Measurements from ENCODE around the gene ZNF32. TPM values are rescaled to one million over a fixed set of nuclear protein-coding genes. Genes with fewer than 3 reads are reported as not detected.
"Not testable (repeated sequence)": the region's sequence is repeated elsewhere in the genome, so short reads cannot be mapped to it uniquely, and the experiment has no call there.

The ZNF32 gene
- total RNA-seq, 1 donor from 2014 or later, result 52.7 TPM

GRCh38 chr10:43655311-43655710 is 6.6 kb upstream of the ZNF32 start:
- ATAC-seq (ENCODE audit: poor library complexity) (no peak), DNase-seq (no peak)
- intact Hi-C loops (cut with DNase I), result no loop called here

DNA sequence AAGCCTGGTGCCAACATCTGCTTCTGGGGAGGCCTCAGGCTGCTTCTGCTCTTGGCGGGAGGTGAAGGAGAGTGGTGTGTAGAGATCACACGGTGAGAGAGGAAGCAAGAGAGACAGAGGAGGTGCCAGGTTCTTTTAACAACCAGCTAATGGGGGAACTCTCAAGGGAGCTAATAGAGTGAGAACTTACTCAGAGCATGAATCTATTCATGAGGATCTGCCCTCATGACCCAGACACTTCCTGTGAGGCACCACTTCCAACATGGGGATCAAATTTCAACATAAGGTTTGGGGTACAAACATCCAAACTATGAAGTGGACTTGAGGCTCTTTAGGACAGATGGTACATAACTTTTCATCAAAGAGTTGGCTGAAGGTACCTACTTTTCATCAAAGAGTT is 5.1 kb upstream of the ZNF32 start:
- intact Hi-C loops (cut with DNase I), result no loop called here

GRCh38 chr10:43649185-43649523 is 473 bp upstream of the ZNF32 start:
- intact Hi-C loops (cut with DNase I), result no loop called here
- ATAC-seq (ENCODE audit: poor library complexity) (peak; percentile 8), DNase-seq (no peak)

More for the DNA sequence above, 5.1 kb upstream of the ZNF32 start:
- DNase-seq, result no peak
- ATAC-seq (ENCODE audit: poor library complexity), result no peak

GRCh38 chr10:43648095-43648397 is 635 bp downstream of the ZNF32 start:
- intact Hi-C loops (cut with DNase I), result no loop called here
- DNase-seq (no peak), ATAC-seq (ENCODE audit: poor library complexity) (no peak)

- intact Hi-C loops (cut with DNase I), result no loop called here
- DNase-seq (no peak), ATAC-seq (ENCODE audit: poor library complexity) (no peak)
These were observed 1.1 kb downstream of the ZNF32 start for GRCh38 chr10:43647576-43647975.

- intact Hi-C loops (cut with DNase I), result no loop called here
- DNase-seq, result no peak
- ATAC-seq (ENCODE audit: poor library complexity), result no peak
These were observed 2.8 kb downstream of the ZNF32 start for GRCh38 chr10:43645866-43646265.

GRCh38 chr10:43644252-43644651 is 4.4 kb downstream of the ZNF32 start:
- ATAC-seq (ENCODE audit: poor library complexity), result no peak
- intact Hi-C loops (cut with DNase I), result no loop called here
- DNase-seq, result no peak

DNA sequence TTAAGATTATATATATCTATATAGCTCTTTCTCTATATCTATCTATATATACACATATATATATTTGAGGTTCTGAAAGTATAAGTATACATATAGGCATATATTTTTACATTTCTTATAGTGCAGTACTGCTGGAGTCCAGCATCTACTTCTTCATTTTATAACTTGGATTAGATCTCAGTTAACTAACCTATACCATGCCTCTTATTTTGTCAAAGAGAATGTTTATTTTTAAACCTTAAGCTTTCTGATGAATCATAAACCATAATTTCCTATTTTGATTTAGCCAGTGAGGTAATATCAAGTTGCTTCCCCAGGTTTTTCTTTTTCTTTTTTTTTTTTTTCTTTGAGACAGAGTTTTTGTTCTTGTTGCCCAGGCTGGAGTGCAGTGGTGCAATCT is 8.1 kb downstream of the ZNF32 start:
- ATAC-seq (ENCODE audit: poor library complexity) (no peak), DNase-seq (no peak)
- intact Hi-C loops (cut with DNase I), result no loop called here

DNA sequence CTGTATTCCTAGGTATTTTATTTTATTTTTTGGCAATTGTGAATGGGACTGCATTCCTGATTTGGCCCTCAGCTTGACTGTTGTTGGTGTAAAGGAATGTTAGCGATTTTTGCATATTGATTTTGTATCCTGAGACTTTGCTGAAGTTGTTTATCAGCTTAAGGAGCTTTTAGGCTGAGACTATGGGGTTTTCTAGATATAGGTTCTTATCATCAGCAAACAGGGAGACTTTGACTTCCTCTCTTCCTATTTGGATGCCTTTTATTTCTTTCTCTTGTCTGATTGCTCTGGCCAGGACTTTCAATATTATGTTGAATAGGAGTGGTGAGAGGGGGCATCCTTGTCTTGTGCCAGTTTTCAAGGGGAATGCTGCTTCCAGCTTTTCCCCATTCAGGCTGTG is 12.9 kb downstream of the ZNF32 start:
- intact Hi-C loops (cut with DNase I); DNase-seq; ATAC-seq (ENCODE audit: poor library complexity): not testable (repeated sequence)

- ATAC-seq (ENCODE audit: poor library complexity) (no peak), DNase-seq (no peak)
- intact Hi-C loops (cut with DNase I), result no loop called here
These were observed 19.7 kb downstream of the ZNF32 start for GRCh38 chr10:43628956-43629355.

GRCh38 chr10:43627942-43628341 is 20.7 kb downstream of the ZNF32 start:
- no peak for ATAC-seq (ENCODE audit: poor library complexity)
- intact Hi-C loops (cut with DNase I), result no loop called here

GRCh38 chr10:43623351-43623750 is 25.3 kb downstream of the ZNF32 start:
- ATAC-seq (ENCODE audit: poor library complexity) (no peak), DNase-seq (no peak)
- intact Hi-C loops (cut with DNase I), result no loop called here

More at GRCh38 chr10:43627942-43628341, 20.7 kb downstream of the ZNF32 start:
- no peak for DNase-seq

DNA sequence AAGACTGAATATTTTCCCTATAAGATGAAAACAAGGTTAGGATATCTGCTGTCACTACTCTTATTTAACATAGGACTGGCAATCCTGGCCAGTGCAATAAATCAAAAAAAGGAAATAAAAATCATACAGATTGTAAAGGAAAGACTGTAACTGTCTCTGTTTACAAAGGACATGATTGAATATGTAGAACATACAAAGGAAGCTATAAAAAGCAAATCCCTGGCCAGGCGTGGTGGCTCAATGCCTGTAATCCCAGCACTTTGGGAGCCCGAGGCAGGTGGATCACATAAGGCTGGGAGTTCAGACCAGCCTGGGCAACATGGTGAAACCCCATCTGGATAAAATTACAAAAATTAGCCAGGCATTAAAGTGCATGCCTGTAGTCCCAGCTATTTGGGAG is 26.6 kb downstream of the ZNF32 start:
- intact Hi-C loops (cut with DNase I), result no loop called here
- ATAC-seq (ENCODE audit: poor library complexity) (no peak), DNase-seq (no peak)

DNA sequence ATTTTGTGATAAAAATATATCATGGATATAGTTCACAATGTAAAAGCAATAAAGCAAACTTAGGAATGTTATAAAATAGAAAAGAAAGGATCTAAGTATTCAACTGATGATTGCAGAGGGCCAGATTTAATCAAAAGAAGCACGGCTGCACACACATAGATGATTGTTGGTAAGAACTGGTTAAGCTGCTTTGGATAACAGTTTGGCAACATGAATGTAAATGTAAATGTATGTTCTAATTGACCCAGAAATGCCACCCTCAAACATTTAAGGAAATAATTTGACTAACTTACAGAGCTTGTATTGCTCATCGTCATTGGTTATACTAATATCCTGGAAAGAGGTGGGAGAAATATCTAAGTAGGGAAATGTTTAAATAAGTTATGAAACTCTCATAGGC is 29.3 kb downstream of the ZNF32 start:
- DNase-seq (no peak), ATAC-seq (ENCODE audit: poor library complexity) (no peak)
- intact Hi-C loops (cut with DNase I), result no loop called here

DNA sequence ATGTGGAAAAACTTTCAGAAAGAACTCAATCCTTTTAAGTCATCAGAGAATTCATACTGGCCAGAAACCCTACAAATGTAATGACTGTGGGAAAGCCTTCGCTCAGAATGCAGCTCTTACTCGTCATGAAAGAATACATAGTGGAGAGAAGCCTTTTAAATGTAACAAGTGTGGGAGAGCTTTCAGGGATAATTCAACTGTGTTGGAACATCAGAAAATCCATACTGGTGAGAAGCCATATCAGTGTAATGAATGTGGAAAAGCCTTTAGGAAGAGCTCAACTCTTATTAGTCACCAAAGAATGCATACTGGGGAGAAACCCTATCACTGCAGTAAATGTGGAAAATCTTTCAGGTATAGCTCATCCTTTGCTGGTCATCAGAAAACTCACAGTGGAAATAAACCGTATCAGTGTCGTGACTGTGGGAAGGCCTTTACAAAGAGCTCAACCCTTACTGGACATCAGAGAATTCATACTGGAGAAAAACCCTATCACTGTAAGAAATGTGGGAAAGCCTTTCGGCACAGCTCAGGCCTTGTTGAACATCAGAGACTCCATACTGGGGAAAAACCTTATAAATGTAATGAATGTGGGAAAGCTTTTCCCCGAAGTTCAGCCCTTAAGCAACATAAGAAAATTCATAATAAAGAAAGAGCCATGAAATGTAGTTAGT is 31.8 kb downstream of the ZNF32 start:
- DNase-seq, result no peak
- ATAC-seq (ENCODE audit: poor library complexity), result no peak
- intact Hi-C loops (cut with DNase I), result no loop called here

DNA sequence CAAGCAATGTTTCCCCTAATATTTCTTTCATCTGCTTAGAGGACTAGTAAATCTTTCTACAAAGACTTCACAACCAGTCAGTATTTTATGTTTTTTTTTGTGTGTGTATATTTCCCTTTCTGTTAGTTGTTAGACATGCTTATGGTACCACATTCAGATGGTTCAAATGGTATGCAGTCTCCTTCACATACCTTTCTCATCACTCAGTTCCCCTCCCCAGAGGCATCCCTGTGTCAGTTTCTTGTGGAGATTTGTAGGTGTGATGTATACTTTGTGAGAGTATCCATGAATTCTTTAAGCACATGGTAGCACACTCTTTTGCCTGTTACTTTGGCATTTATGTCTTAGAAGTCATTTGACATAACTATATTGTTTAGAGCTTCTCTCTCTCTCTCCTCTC is 38.0 kb downstream of the ZNF32 start:
- intact Hi-C loops (cut with DNase I), result no loop called here
- DNase-seq (no peak), ATAC-seq (ENCODE audit: poor library complexity) (no peak)

DNA sequence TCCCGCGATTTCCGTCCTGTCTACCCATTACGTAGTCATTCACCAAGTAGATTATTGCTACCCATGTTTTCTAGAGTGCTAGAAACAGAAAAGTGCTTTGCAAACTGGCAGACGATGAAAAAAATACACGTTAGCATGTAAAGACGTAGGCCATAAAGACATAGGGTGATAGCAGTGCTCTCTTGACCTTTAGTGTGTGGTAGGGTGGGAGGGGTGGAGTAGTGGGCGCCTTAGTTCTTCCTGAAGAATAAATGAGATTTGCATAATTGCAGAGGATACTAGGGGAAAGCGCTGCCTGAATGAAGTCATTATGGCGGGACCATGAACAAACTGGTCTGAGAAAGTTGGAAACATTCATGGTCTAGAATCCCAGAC is 41.5 kb downstream of the ZNF32 start:
- ATAC-seq (ENCODE audit: poor library complexity) (no peak), DNase-seq (no peak)
- intact Hi-C loops (cut with DNase I), result no loop called here

DNA sequence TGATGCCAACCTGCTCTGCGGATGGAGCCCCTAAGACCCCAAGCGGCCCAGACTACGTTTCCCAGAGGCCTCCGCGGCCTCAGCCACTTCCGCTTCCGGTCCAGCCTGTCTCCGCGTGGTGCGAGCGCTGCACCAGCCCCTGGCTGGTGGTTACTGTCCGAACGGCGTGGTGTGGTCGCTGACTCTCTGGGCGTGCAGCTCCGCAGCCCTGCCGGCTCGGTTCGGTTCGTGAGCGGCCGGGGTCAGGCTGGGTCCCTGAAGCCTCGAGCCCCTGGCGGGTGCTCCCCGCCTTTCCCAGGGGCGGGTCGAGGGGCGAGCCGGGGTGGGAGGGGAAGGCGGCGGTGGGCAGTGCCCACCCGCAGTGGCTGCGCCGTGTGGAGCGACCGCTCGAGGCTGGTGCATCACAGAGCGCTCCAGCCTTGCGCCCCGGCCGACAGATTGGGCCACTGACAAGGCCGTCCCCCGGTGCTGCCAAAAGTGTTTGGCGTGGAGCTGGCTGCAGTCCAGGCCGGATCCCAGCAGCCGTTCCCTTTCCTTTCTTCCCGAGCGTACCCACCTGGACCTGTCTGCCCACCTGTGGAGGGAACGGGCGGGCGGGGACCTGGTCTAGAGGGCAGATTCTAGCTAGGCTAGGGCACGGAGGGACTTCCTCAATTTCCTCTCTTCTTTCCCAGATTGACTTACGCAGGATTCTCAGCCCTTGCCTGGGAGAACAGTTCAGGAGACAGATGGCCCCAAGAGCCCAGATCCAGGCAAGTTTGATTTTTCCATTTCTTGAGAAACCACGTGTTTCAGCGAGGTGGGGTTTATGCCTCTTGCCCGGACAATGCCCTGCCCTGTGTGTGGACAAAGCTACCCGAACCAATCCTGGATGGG is 42.1 kb downstream of the ZNF32 start, which contains the start of gene ZNF485:
Gene ZNF485, plus strand, starts transcription at position 116 of the 876 bp plus-strand sequence. Its CDS starts 613 bp downstream, at position 729.
- DNase-seq (peak; percentile 88), ATAC-seq (ENCODE audit: poor library complexity) (peak; percentile 99)
- intact Hi-C loops (cut with DNase I), result no loop called here

GRCh38 chr10:43605850-43606322 is 42.8 kb downstream of the ZNF32 start:
- intact Hi-C loops (cut with DNase I), result no loop called here
- ATAC-seq (ENCODE audit: poor library complexity), result peak; percentile 45
- DNase-seq, result no peak

- DNase-seq; ATAC-seq (ENCODE audit: poor library complexity); intact Hi-C loops (cut with DNase I): not testable (repeated sequence)
These were observed 47.1 kb downstream of the ZNF32 start for GRCh38 chr10:43601576-43601975.

Measured in Right ventricle myocardium superior (tissue), 1 donor.